ENCODE measurements around the gene RASA2.

GRCh38 chr3:141514382-141514781, 27.6 kb downstream of the RASA2 start:
- no peak for TF ChIP-seq CTCF (IDR thresholded peaks at IDR 0.05)
- no peak for TF ChIP-seq EP300 (IDR thresholded peaks at IDR 0.05; ENCODE audit: borderline replicate concordance in 1 of 2, low read depth in 1 of 2, low read length in 1 of 2)
- no peak for TF ChIP-seq USF2 (IDR thresholded peaks at IDR 0.05; ENCODE audit: borderline replicate concordance, low read depth, low read length)
- no peak for TF ChIP-seq MXI1 (IDR thresholded peaks at IDR 0.05; ENCODE audit: low read depth, low read length)
- TF ChIP-seq PBX3 (IDR thresholded peaks at IDR 0.05): no peak
- no peak for TF ChIP-seq REST (IDR thresholded peaks at IDR 0.05; ENCODE audit: low read depth, low read length)
- no peak for TF ChIP-seq NRF1 (IDR thresholded peaks at IDR 0.05; ENCODE audit: low read depth, low read length)
